D721Med (cell line): ENCODE measurements around the gene AFAP1.

ENCODE experiments used
- DNase-seq: peaks from one replicate; pipeline ENCODE4 v3.0.0; 2011; ENCODE audit warnings: low spot score; ENCODE audit not compliant: insufficient read length
- FAIRE-seq: peaks from 2 replicates; lab custom pipeline; 2011; peaks lifted over from hg19 to GRCh38; lab: Jason Lieb, UNC
- CTCF ChIP-seq: IDR thresholded peaks from 2 replicates; pipeline ENCODE4 v1.5.1; 2012; ENCODE audit warnings: mild to moderate bottlenecking, control low read depth; ENCODE audit not compliant: insufficient read depth; ENCODE audit errors: missing control alignments

AFAP1 gene

GRCh38 chr4:7900334-7900909 lies 39.2 kb downstream of the AFAP1 start:
- TF ChIP-seq CTCF: no peak
- FAIRE-seq (no peak), DNase-seq (no peak)

GRCh38 chr4:7899184-7899869 lies 40.3 kb downstream of the AFAP1 start:
- no peak for DNase-seq
- FAIRE-seq: no peak

GRCh38 chr4:7898385-7898784 lies 41.3 kb downstream of the AFAP1 start:
- no peak for DNase-seq
- no peak for FAIRE-seq
- TF ChIP-seq CTCF: no peak

More at GRCh38 chr4:7899184-7899869, 40.3 kb downstream of the AFAP1 start:
- TF ChIP-seq CTCF: no peak

GRCh38 chr4:7897811-7898210 lies 41.9 kb downstream of the AFAP1 start:
- no peak for FAIRE-seq
- no peak for DNase-seq
- no peak for TF ChIP-seq CTCF

GRCh38 chr4:7894677-7895181 lies 44.9 kb downstream of the AFAP1 start:
- DNase-seq (no peak), FAIRE-seq (no peak)
- no peak for TF ChIP-seq CTCF

GRCh38 chr4:7894098-7894676 lies 45.5 kb downstream of the AFAP1 start:
- FAIRE-seq: no peak
- no peak for TF ChIP-seq CTCF
- no peak for DNase-seq

GRCh38 chr4:7893539-7893938 lies 46.1 kb downstream of the AFAP1 start:
- FAIRE-seq: no peak
- no peak for TF ChIP-seq CTCF

More at GRCh38 chr4:7893539-7893938, 46.1 kb downstream of the AFAP1 start:
- no peak for DNase-seq
